ENCODE measurements around the gene YIPF3.

YIPF3 gene

GRCh38 chr6:43488667-43489276, 28.0 kb downstream of the YIPF3 start:
- H3K27me3 ChIP-seq (ENCODE audit: insufficient read depth, low read length, poor library complexity, severe bottlenecking) = no peaks in the 10 kb centered on the region
- no peak overlapping the region for H2AFZ ChIP-seq (ENCODE audit: low read length)
- H4K20me1 ChIP-seq (ENCODE audit: insufficient read depth, low read length, poor library complexity, severe bottlenecking) = peaks cover 4% of the 10 kb centered on the region
- no peaks in the 10 kb centered on the region for H3K36me3 ChIP-seq (ENCODE audit: insufficient read depth, low read length)
- H3K4me1 ChIP-seq (ENCODE audit: insufficient read depth, low read length, poor library complexity, severe bottlenecking) = no peaks in the 10 kb centered on the region
- H3K9me2 ChIP-seq (replicated peaks; ENCODE audit: low read depth, low read length) = no peaks in the 10 kb centered on the region
- no peak overlapping the region for H3K4me2 ChIP-seq (ENCODE audit: low read depth, low read length, poor library complexity, severe bottlenecking)
- H3K79me2 ChIP-seq (ENCODE audit: insufficient read depth, low read length) = no peaks in the 10 kb centered on the region
- H3K4me3 ChIP-seq (ENCODE audit: low read length, poor library complexity, severe bottlenecking) = no peak overlapping the region
- H3K9ac ChIP-seq (ENCODE audit: low read depth, low read length, poor library complexity, severe bottlenecking) = no peak overlapping the region
- no peak for TF ChIP-seq EZH2phosphoT487 (IDR thresholded peaks at IDR 0.05; ENCODE audit: borderline replicate concordance)
- H3F3A ChIP-seq (ENCODE audit: low read depth) = no peaks in the 10 kb centered on the region
- H3K9me3 ChIP-seq (ENCODE audit: insufficient read depth, low read depth, low read length) = no peaks in the 10 kb centered on the region

GRCh38 chr6:43481591-43482236, 35.0 kb downstream of the YIPF3 start:
- H3K4me3 ChIP-seq (ENCODE audit: low read length, poor library complexity, severe bottlenecking) = no peak overlapping the region

GRCh38 chr6:43481075-43481474, 35.7 kb downstream of the YIPF3 start:
- Histone ChIP-seq H3K9me2 (replicated peaks; ENCODE audit: low read depth, low read length) (no peaks in the 10 kb centered on the region), H2AFZ (ENCODE audit: low read length) (no peak overlapping the region), H3K4me2 (ENCODE audit: low read depth, low read length, poor library complexity, severe bottlenecking) (peak overlapping the region; percentile 84), H3K27me3 (ENCODE audit: insufficient read depth, low read length, poor library complexity, severe bottlenecking) (no peaks in the 10 kb centered on the region), H3K36me3 (ENCODE audit: insufficient read depth, low read length) (no peaks in the 10 kb centered on the region), H3K4me1 (ENCODE audit: insufficient read depth, low read length, poor library complexity, severe bottlenecking) (peaks cover 34% of the 10 kb centered on the region), H3F3A (ENCODE audit: low read depth) (no peaks in the 10 kb centered on the region), H3K9me3 (ENCODE audit: insufficient read depth, low read depth, low read length) (no peaks in the 10 kb centered on the region), H3K4me3 (ENCODE audit: low read length, poor library complexity, severe bottlenecking) (no peak overlapping the region), H3K79me2 (ENCODE audit: insufficient read depth, low read length) (peaks cover 36% of the 10 kb centered on the region), H3K9ac (ENCODE audit: low read depth, low read length, poor library complexity, severe bottlenecking) (no peak overlapping the region), H4K20me1 (ENCODE audit: insufficient read depth, low read length, poor library complexity, severe bottlenecking) (peaks cover 4% of the 10 kb centered on the region)
- TF ChIP-seq EZH2phosphoT487 (IDR thresholded peaks at IDR 0.05; ENCODE audit: borderline replicate concordance) = no peak
- TF ChIP-seq CTCF (conservative IDR thresholded peaks at IDR 0.05; ENCODE audit: low read length) = no peak

More at GRCh38 chr6:43481591-43482236, 35.0 kb downstream of the YIPF3 start:
- Histone ChIP-seq H3F3A (ENCODE audit: low read depth) (no peaks in the 10 kb centered on the region), H3K79me2 (ENCODE audit: insufficient read depth, low read length) (peaks cover 36% of the 10 kb centered on the region), H4K20me1 (ENCODE audit: insufficient read depth, low read length, poor library complexity, severe bottlenecking) (peaks cover 4% of the 10 kb centered on the region), H3K36me3 (ENCODE audit: insufficient read depth, low read length) (no peaks in the 10 kb centered on the region), H2AFZ (ENCODE audit: low read length) (no peak overlapping the region), H3K9ac (ENCODE audit: low read depth, low read length, poor library complexity, severe bottlenecking) (no peak overlapping the region), H3K4me1 (ENCODE audit: insufficient read depth, low read length, poor library complexity, severe bottlenecking) (peaks cover 34% of the 10 kb centered on the region), H3K4me2 (ENCODE audit: low read depth, low read length, poor library complexity, severe bottlenecking) (peak overlapping the region; percentile 26), H3K27me3 (ENCODE audit: insufficient read depth, low read length, poor library complexity, severe bottlenecking) (no peaks in the 10 kb centered on the region), H3K9me3 (ENCODE audit: insufficient read depth, low read depth, low read length) (no peaks in the 10 kb centered on the region), H3K9me2 (replicated peaks; ENCODE audit: low read depth, low read length) (no peaks in the 10 kb centered on the region)
- TF ChIP-seq EZH2phosphoT487 (IDR thresholded peaks at IDR 0.05; ENCODE audit: borderline replicate concordance) (no peak), CTCF (conservative IDR thresholded peaks at IDR 0.05; ENCODE audit: low read length) (no peak)

Data from Loucy (cell line).